GM12872 (cell line): ENCODE results near the gene CD6.

Experiments used
- TF ChIP-seq, protein P1 (sequence below): IDR thresholded peaks from 3 replicates; pipeline ENCODE4 v1.5.1; 2011; ENCODE audit warnings: low read depth, mild to moderate bottlenecking, low read length, moderate library complexity; ENCODE audit not compliant: insufficient read depth

CD6 gene

DNA sequence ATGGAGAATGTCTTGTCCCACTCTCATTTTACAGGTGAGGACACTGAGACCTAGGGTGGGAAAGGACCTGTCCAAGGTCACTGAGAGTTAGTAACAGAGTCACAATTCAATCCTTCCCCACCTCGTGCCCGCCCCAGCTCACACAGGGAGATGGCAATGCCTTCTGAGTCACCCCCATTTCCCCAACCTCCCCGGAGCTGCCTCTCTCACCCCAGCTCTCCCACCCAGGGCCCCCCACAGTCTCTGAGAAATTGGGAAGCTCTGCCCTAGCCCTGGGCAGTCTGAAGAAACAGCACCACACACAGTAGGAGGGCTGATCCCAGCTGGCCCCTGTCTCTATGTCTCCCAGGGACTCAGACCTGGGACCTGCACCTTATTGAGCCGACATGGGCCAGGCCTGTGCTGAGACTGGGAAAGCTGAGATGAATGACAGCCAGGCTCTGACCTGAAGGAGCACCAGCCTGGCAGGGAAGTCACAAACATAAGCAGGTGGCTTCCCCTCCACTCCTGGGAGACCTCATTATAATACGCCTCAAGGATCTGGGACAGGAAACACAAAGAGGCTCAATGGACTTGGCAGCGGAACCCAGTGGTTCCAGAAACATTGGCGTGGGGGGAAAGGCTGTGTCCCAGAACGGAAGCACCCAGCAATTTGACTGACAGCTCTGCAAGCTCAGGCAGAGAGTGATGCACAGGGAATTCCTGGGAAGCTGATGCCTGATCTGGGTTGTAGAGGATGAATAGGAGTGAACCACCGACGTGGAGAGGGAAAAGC, 51.0 kb downstream of the CD6 start:
- TF ChIP-seq, protein P1, sequence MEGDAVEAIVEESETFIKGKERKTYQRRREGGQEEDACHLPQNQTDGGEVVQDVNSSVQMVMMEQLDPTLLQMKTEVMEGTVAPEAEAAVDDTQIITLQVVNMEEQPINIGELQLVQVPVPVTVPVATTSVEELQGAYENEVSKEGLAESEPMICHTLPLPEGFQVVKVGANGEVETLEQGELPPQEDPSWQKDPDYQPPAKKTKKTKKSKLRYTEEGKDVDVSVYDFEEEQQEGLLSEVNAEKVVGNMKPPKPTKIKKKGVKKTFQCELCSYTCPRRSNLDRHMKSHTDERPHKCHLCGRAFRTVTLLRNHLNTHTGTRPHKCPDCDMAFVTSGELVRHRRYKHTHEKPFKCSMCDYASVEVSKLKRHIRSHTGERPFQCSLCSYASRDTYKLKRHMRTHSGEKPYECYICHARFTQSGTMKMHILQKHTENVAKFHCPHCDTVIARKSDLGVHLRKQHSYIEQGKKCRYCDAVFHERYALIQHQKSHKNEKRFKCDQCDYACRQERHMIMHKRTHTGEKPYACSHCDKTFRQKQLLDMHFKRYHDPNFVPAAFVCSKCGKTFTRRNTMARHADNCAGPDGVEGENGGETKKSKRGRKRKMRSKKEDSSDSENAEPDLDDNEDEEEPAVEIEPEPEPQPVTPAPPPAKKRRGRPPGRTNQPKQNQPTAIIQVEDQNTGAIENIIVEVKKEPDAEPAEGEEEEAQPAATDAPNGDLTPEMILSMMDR = no peak

DNA sequence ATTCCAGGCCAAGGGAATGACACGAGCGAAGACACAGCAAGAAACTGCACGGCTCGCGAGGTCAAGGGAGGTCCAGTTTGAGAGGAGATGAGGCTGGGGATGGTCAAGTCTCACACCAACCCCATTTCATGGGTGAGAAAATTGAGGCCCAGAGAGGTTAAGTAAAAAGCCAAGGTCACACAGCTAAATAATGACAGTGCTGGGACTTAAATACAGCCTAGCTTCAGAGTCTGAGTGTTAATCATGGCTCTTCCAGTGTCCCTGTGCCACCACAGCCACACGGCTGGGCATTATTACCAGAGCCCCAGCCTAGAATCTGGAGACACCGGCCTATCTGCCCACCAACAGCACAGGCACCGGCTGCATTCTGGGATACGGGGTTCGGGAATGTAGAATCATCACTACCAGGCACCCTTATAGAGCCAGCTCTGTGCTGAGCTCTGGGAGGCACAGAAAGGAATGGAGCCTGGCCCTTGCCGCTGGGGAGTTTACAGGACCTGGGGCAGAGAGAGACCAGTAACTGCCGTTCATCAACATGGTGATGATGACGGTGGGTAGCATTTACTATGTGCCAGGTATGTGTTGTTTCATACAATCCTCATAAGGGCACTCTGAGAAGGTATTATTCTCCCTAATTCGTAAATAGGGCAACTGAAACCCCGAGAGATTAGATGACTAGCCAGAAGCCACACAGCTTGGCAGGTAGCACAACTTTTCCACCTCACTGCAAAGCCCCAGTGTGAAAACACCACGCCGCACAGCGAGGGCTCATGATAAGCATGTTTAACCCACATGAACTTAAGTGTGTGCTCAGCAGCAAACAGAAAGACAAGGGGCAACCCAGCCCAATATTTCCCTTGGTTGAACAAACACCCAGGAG, 51.8 kb downstream of the CD6 start:
- TF ChIP-seq, protein P1 = no peak

- TF ChIP-seq, protein P1 = no peak
Observed at GRCh38 chr11:61023966-61024295, 52.5 kb downstream of the CD6 start.

- TF ChIP-seq, protein P1 = no peak
Observed at GRCh38 chr11:61024938-61025820, 53.7 kb downstream of the CD6 start.

DNA sequence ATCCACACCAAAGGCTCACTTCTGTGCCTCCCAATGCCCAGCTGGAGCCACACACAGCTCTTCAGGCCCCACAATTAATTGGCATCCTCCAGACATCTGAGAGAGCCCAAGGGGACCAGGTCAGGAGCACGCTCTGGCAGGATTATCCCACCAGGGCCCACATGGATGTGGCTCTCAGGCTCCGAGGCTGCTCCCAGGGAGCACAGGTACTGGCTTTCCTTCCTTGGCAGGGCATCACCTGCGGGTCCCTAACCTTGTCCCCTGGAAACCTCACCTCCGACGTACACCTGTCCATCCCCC, 54.3 kb downstream of the CD6 start:
- TF ChIP-seq, protein P1 = no peak

GRCh38 chr11:61026121-61027031, 54.9 kb downstream of the CD6 start:
- TF ChIP-seq, protein P1 = no peak
